ENCODE data around the gene ZNF236.

DNA sequence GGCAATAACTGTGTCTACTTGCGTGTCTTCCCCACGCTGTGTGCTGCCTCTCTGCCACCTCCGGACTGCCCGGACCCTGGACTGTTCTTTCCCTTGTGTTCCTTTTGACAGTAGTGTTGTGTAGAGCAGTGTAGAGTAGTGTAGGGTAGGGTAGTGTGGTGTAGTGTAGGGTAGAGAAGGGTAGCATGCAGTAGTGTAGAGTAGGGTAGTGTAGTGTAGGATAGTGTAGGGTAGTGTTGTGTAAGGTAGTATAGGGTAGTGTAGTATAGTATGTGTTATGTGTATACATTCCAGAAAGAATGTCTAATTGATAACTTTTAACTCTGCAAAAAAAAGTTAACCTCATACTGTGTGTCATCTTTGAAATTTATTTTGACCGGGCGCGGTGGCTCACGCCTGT is 49.7 kb upstream of the ZNF236 start:
- TF ChIP-seq, protein P1, sequence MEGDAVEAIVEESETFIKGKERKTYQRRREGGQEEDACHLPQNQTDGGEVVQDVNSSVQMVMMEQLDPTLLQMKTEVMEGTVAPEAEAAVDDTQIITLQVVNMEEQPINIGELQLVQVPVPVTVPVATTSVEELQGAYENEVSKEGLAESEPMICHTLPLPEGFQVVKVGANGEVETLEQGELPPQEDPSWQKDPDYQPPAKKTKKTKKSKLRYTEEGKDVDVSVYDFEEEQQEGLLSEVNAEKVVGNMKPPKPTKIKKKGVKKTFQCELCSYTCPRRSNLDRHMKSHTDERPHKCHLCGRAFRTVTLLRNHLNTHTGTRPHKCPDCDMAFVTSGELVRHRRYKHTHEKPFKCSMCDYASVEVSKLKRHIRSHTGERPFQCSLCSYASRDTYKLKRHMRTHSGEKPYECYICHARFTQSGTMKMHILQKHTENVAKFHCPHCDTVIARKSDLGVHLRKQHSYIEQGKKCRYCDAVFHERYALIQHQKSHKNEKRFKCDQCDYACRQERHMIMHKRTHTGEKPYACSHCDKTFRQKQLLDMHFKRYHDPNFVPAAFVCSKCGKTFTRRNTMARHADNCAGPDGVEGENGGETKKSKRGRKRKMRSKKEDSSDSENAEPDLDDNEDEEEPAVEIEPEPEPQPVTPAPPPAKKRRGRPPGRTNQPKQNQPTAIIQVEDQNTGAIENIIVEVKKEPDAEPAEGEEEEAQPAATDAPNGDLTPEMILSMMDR (IDR thresholded peaks at IDR 0.05; ENCODE audit: insufficient read depth, low read length, poor library complexity, severe bottlenecking), result no peak
- TF ChIP-seq EZH2phosphoT487 (conservative IDR thresholded peaks at IDR 0.05; ENCODE audit: low read length), result no peak

Measured in SU-DHL-6 (cell line).